ENCODE measurements around the gene DERL3.
"Not testable (repeated sequence)": the region's sequence is repeated elsewhere in the genome, so short reads cannot be mapped to it uniquely, and the experiment has no call there.

DERL3 gene

GRCh38 chr22:23860187-23860586 lies 21.4 kb upstream of the DERL3 start:
- H3K27me3 ChIP-seq (ENCODE audit: control insufficient read depth, insufficient read depth, low read length); H3K4me1 ChIP-seq (ENCODE audit: control insufficient read depth, insufficient read depth, low read length); H3K27ac ChIP-seq (ENCODE audit: low read depth, low read length); H3K4me3 ChIP-seq (ENCODE audit: low read depth, low read length); H3K36me3 ChIP-seq (ENCODE audit: control insufficient read depth, insufficient read depth, low read length); H3K9me3 ChIP-seq (ENCODE audit: control insufficient read depth, insufficient read depth, low read depth, low read length); H3K9ac ChIP-seq (ENCODE audit: low read length): not testable (repeated sequence)

GRCh38 chr22:23859201-23859600 lies 20.4 kb upstream of the DERL3 start:
- no peak overlapping the region for H3K9ac ChIP-seq (ENCODE audit: low read length)
- H3K27ac ChIP-seq (ENCODE audit: low read depth, low read length) = no peak overlapping the region
- peaks cover 3% of the 10 kb centered on the region; the same call in 1 of the 2 replicates for H3K36me3 ChIP-seq (ENCODE audit: control insufficient read depth, insufficient read depth, low read length)
- H3K4me3 ChIP-seq (ENCODE audit: low read depth, low read length) = no peak overlapping the region
- H3K9me3 ChIP-seq (ENCODE audit: control insufficient read depth, insufficient read depth, low read depth, low read length) = no peaks in the 10 kb centered on the region
- no peaks in the 10 kb centered on the region for H3K27me3 ChIP-seq (ENCODE audit: control insufficient read depth, insufficient read depth, low read length)
- peaks cover 10% of the 10 kb centered on the region; the same call in 1 of the 2 replicates for H3K4me1 ChIP-seq (ENCODE audit: control insufficient read depth, insufficient read depth, low read length)

GRCh38 chr22:23858484-23858815 lies 19.6 kb upstream of the DERL3 start:
- Histone ChIP-seq H3K36me3 (ENCODE audit: control insufficient read depth, insufficient read depth, low read length) (peaks cover 3% of the 10 kb centered on the region; the same call in 1 of the 2 replicates), H3K4me3 (ENCODE audit: low read depth, low read length) (peak overlapping the region; percentile 69), H3K9me3 (ENCODE audit: control insufficient read depth, insufficient read depth, low read depth, low read length) (no peaks in the 10 kb centered on the region), H3K27ac (ENCODE audit: low read depth, low read length) (no peak overlapping the region), H3K27me3 (ENCODE audit: control insufficient read depth, insufficient read depth, low read length) (no peaks in the 10 kb centered on the region), H3K4me1 (ENCODE audit: control insufficient read depth, insufficient read depth, low read length) (peaks cover 10% of the 10 kb centered on the region; the same call in 1 of the 2 replicates), H3K9ac (ENCODE audit: low read length) (no peak overlapping the region)

GRCh38 chr22:23857606-23858483 lies 19.0 kb upstream of the DERL3 start, which contains the start of gene SLC2A11:
Gene SLC2A11, plus strand, starts transcription at chr22:23857875. Its CDS starts 125 bp downstream, at chr22:23858000.
- Histone ChIP-seq H3K9ac (ENCODE audit: low read length) (peak within 1 kb of the TSS; percentile 59), H3K36me3 (ENCODE audit: control insufficient read depth, insufficient read depth, low read length) (no peaks in the 10 kb centered on the region), H3K9me3 (ENCODE audit: control insufficient read depth, insufficient read depth, low read depth, low read length) (no peaks in the 10 kb centered on the region), H3K4me3 (ENCODE audit: low read depth, low read length) (peak within 1 kb of the TSS; percentile 69), H3K27ac (ENCODE audit: low read depth, low read length) (peak within 1 kb of the TSS; percentile 3; the same call in 1 of the 2 replicates), H3K27me3 (ENCODE audit: control insufficient read depth, insufficient read depth, low read length) (no peaks in the 10 kb centered on the region), H3K4me1 (ENCODE audit: control insufficient read depth, insufficient read depth, low read length) (peaks cover 10% of the 10 kb centered on the region; the same call in 1 of the 2 replicates)

GRCh38 chr22:23856721-23857605 lies 18.2 kb upstream of the DERL3 start:
- H3K27ac ChIP-seq (ENCODE audit: low read depth, low read length) = no peak overlapping the region; the same call in 1 of the 2 replicates
- peak overlapping the region; percentile 59 for H3K9ac ChIP-seq (ENCODE audit: low read length)

GRCh38 chr22:23850136-23850611 lies 11.4 kb upstream of the DERL3 start:
- Histone ChIP-seq H3K27ac (ENCODE audit: low read depth, low read length) (no peak overlapping the region), H3K27me3 (ENCODE audit: control insufficient read depth, insufficient read depth, low read length) (no peaks in the 10 kb centered on the region), H3K4me1 (ENCODE audit: control insufficient read depth, insufficient read depth, low read length) (peaks cover 38% of the 10 kb centered on the region), H3K4me3 (ENCODE audit: low read depth, low read length) (no peak overlapping the region), H3K9me3 (ENCODE audit: control insufficient read depth, insufficient read depth, low read depth, low read length) (no peaks in the 10 kb centered on the region), H3K9ac (ENCODE audit: low read length) (no peak overlapping the region), H3K36me3 (ENCODE audit: control insufficient read depth, insufficient read depth, low read length) (no peaks in the 10 kb centered on the region)

More at GRCh38 chr22:23856721-23857605, 18.2 kb upstream of the DERL3 start:
- peaks cover 10% of the 10 kb centered on the region; the same call in 1 of the 2 replicates for H3K4me1 ChIP-seq (ENCODE audit: control insufficient read depth, insufficient read depth, low read length)
- H3K4me3 ChIP-seq (ENCODE audit: low read depth, low read length) = peak overlapping the region; percentile 69
- no peaks in the 10 kb centered on the region for H3K36me3 ChIP-seq (ENCODE audit: control insufficient read depth, insufficient read depth, low read length)
- H3K27me3 ChIP-seq (ENCODE audit: control insufficient read depth, insufficient read depth, low read length) = no peaks in the 10 kb centered on the region
- no peaks in the 10 kb centered on the region for H3K9me3 ChIP-seq (ENCODE audit: control insufficient read depth, insufficient read depth, low read depth, low read length)

- H3K9ac ChIP-seq (ENCODE audit: low read length) = peak overlapping the region; percentile 21
- H3K27ac ChIP-seq (ENCODE audit: low read depth, low read length) = no peak overlapping the region
- peak overlapping the region; percentile 30; the same call in 1 of the 2 replicates for H3K4me3 ChIP-seq (ENCODE audit: low read depth, low read length)
- no peaks in the 10 kb centered on the region for H3K27me3 ChIP-seq (ENCODE audit: control insufficient read depth, insufficient read depth, low read length)
- H3K4me1 ChIP-seq (ENCODE audit: control insufficient read depth, insufficient read depth, low read length) = peaks cover 42% of the 10 kb centered on the region
- no peaks in the 10 kb centered on the region for H3K9me3 ChIP-seq (ENCODE audit: control insufficient read depth, insufficient read depth, low read depth, low read length)
- no peaks in the 10 kb centered on the region for H3K36me3 ChIP-seq (ENCODE audit: control insufficient read depth, insufficient read depth, low read length)
Measured at GRCh38 chr22:23849009-23850006, 10.5 kb upstream of the DERL3 start.

GRCh38 chr22:23847991-23848864 lies 9.4 kb upstream of the DERL3 start:
- Histone ChIP-seq H3K9me3 (ENCODE audit: control insufficient read depth, insufficient read depth, low read depth, low read length) (no peaks in the 10 kb centered on the region), H3K27me3 (ENCODE audit: control insufficient read depth, insufficient read depth, low read length) (no peaks in the 10 kb centered on the region), H3K4me3 (ENCODE audit: low read depth, low read length) (no peak overlapping the region), H3K36me3 (ENCODE audit: control insufficient read depth, insufficient read depth, low read length) (no peaks in the 10 kb centered on the region), H3K9ac (ENCODE audit: low read length) (no peak overlapping the region), H3K4me1 (ENCODE audit: control insufficient read depth, insufficient read depth, low read length) (peaks cover 42% of the 10 kb centered on the region), H3K27ac (ENCODE audit: low read depth, low read length) (no peak overlapping the region)

- no peak overlapping the region for H3K4me3 ChIP-seq (ENCODE audit: low read depth, low read length)
Measured at GRCh38 chr22:23847310-23847920, 8.6 kb upstream of the DERL3 start.

More at GRCh38 chr22:23847310-23847920, 8.6 kb upstream of the DERL3 start:
- H3K9ac ChIP-seq (ENCODE audit: low read length) = no peak overlapping the region
- no peak overlapping the region for H3K27ac ChIP-seq (ENCODE audit: low read depth, low read length)
- H3K9me3 ChIP-seq (ENCODE audit: control insufficient read depth, insufficient read depth, low read depth, low read length) = no peaks in the 10 kb centered on the region
- peaks cover 42% of the 10 kb centered on the region for H3K4me1 ChIP-seq (ENCODE audit: control insufficient read depth, insufficient read depth, low read length)
- no peaks in the 10 kb centered on the region for H3K27me3 ChIP-seq (ENCODE audit: control insufficient read depth, insufficient read depth, low read length)
- no peaks in the 10 kb centered on the region for H3K36me3 ChIP-seq (ENCODE audit: control insufficient read depth, insufficient read depth, low read length)
